CD4-positive, alpha-beta T cell treated with Interleukin-17A for 4 hours (primary cell): Measurements from ENCODE around the gene FBXO42.
"Not testable (repeated sequence)": the region's sequence is repeated elsewhere in the genome, so short reads cannot be mapped to it uniquely, and the experiment has no call there.

ENCODE experiments used
- DNase-seq: peaks from one replicate; pipeline ENCODE4 v3.0.0-alpha.2; 2020; ENCODE audit warnings: mixed read lengths

Gene FBXO42

GRCh38 chr1:16215882-16216753 lies 136.2 kb downstream of the FBXO42 start:
- peak; percentile 73 for DNase-seq

GRCh38 chr1:16215240-16215639 lies 137.0 kb downstream of the FBXO42 start:
- DNase-seq, result not testable (repeated sequence)

- DNase-seq, result not testable (repeated sequence)
Observed at GRCh38 chr1:16213544-16213943, 138.7 kb downstream of the FBXO42 start.

- DNase-seq, result no peak
Observed at GRCh38 chr1:16213013-16213412, 139.3 kb downstream of the FBXO42 start.

- DNase-seq, result no peak
Observed at GRCh38 chr1:16212251-16212961, 139.9 kb downstream of the FBXO42 start, which contains the start of gene ARHGEF19. TSS of gene ARHGEF19 (minus strand) at chr1:16212652. CDS start at chr1:16209054, 3,598 bp downstream.

- DNase-seq, result no peak
Observed at GRCh38 chr1:16211824-16212223, 140.5 kb downstream of the FBXO42 start.

GRCh38 chr1:16210581-16210980 lies 141.7 kb downstream of the FBXO42 start:
- no peak for DNase-seq

GRCh38 chr1:16209847-16210407 lies 142.4 kb downstream of the FBXO42 start:
- DNase-seq, result no peak

GRCh38 chr1:16209132-16209846 lies 143.0 kb downstream of the FBXO42 start:
- DNase-seq, result no peak

GRCh38 chr1:16208270-16208987 lies 143.9 kb downstream of the FBXO42 start:
- no peak for DNase-seq

- peak; percentile 24 for DNase-seq
Observed at GRCh38 chr1:16207318-16208269, 144.7 kb downstream of the FBXO42 start.

- DNase-seq, result peak; percentile 97
Observed at GRCh38 chr1:16206547-16207317, 145.5 kb downstream of the FBXO42 start.

- DNase-seq, result no peak
Observed at GRCh38 chr1:16205891-16206546, 146.3 kb downstream of the FBXO42 start.

- no peak for DNase-seq
Observed at GRCh38 chr1:16205334-16205671, 147.0 kb downstream of the FBXO42 start.

- DNase-seq, result peak; percentile 56
Observed at GRCh38 chr1:16204634-16205333, 147.5 kb downstream of the FBXO42 start.

- no peak for DNase-seq
Observed at GRCh38 chr1:16204216-16204615, 148.1 kb downstream of the FBXO42 start.

GRCh38 chr1:16203550-16203949 lies 148.7 kb downstream of the FBXO42 start:
- DNase-seq, result no peak

GRCh38 chr1:16202281-16203210 lies 149.7 kb downstream of the FBXO42 start:
- no peak for DNase-seq
